H1 (cell line): Measurements from ENCODE around the gene PSME1. TPM values are rescaled to one million over a fixed set of nuclear protein-coding genes. Genes with fewer than 3 reads are reported as not detected.
A peak's percentile ranks its signal among the peaks of the same experiment; 100 is the strongest.

Experiments
- CTCF ChIA-PET: fragments of 300-600 bp; sonication (Branson Sonifier 250); formaldehyde crosslinking; loops from one replicate; lab custom pipeline; 2021; ENCODE audit not compliant: partially characterized antibody; lab: Charles Lee
- POLR2A ChIA-PET: fragments of 300-600 bp; sonication (Branson Sonifier 250); formaldehyde crosslinking; loops from one replicate; lab custom pipeline; 2021; ENCODE audit warnings: inconsistent platforms; ENCODE audit not compliant: partially characterized antibody; lab: Charles Lee
- DNase-seq, 2 experiments: peaks; one replicate each; pipeline versions ENCODE4 v3.0.0 to v3.0.0-alpha.2; 2010 to 2022; ENCODE audit warnings: low spot score in 2 of 2, low read depth in 1 of 2, mixed read lengths in 1 of 2
- FAIRE-seq: peaks from 2 replicates; lab custom pipeline; 2011; peaks lifted over from hg19 to GRCh38; lab: Jason Lieb, UNC
- H2AFZ ChIP-seq: 2 replicates; pipeline ENCODE4 v1.8.1; 2012; ENCODE audit warnings: low read length, inconsistent platforms
- H2AK5ac ChIP-seq: 2 replicates; pipeline ENCODE4 v1.6.1; 2013; ENCODE audit warnings: low read depth, low read length
- H2BK120ac ChIP-seq: replicated peaks from 2 replicates; pipeline ENCODE3; 2013; ENCODE audit warnings: low read depth, low read length, inconsistent platforms
- H2BK12ac ChIP-seq: 2 replicates; pipeline ENCODE4 v1.6.1; 2013; ENCODE audit warnings: low read depth, low read length
- H2BK15ac ChIP-seq: 2 replicates; pipeline ENCODE4 v1.6.1; 2013; ENCODE audit warnings: low read length
- H2BK20ac ChIP-seq: 2 replicates; pipeline ENCODE4 v1.6.1; 2013; ENCODE audit warnings: low read length
- H2BK5ac ChIP-seq: 2 replicates; pipeline ENCODE4 v1.6.1; 2013; ENCODE audit warnings: low read depth, low read length
- H3K14ac ChIP-seq: 2 replicates; pipeline ENCODE4 v1.6.1; 2013; ENCODE audit warnings: inconsistent platforms; ENCODE audit not compliant: insufficient read length
- H3K18ac ChIP-seq: 2 replicates; pipeline ENCODE4 v1.6.1; 2013; ENCODE audit warnings: low read length; ENCODE audit errors: extremely low read depth
- H3K23ac ChIP-seq: 2 replicates; pipeline ENCODE4 v1.6.1; 2013; ENCODE audit warnings: inconsistent platforms; ENCODE audit not compliant: insufficient read length
- H3K23me2 ChIP-seq: 2 replicates; pipeline ENCODE4 v1.6.1; 2013; ENCODE audit warnings: low read depth, low read length
- H3K27ac ChIP-seq: 2 replicates; pipeline ENCODE4 v1.6.1; 2011; ENCODE audit warnings: low read depth, low read length, inconsistent platforms
- H3K27me3 ChIP-seq, 4 experiments: replicated peaks in 1 of 4; 1 replicate in 1 of 4; 2 replicates in 3 of 4; pipeline versions ENCODE4 v1.6.1 to v1.8.1; 2011 to 2013; ENCODE audit warnings: low read length in 3 of 4, mild to moderate bottlenecking in 3 of 4, inconsistent platforms in 2 of 4, mixed read lengths in 2 of 4, moderate library complexity in 1 of 4; ENCODE audit not compliant: control insufficient read depth in 3 of 4, insufficient read depth in 3 of 4; ENCODE audit errors: extremely low read depth in 1 of 4
- H3K36me3 ChIP-seq, 4 experiments: 2 replicates each; pipeline versions ENCODE4 v1.6.1 to v1.8.1; 2011 to 2013; ENCODE audit warnings: mild to moderate bottlenecking in 4 of 4, low read length in 3 of 4, moderate library complexity in 2 of 4, control low read depth in 1 of 4, inconsistent platforms in 1 of 4; ENCODE audit not compliant: insufficient read depth in 4 of 4, control insufficient read depth in 2 of 4
- H3K4ac ChIP-seq: replicated peaks from 2 replicates; pipeline ENCODE3; 2013; ENCODE audit warnings: low read length, low read depth, mixed read lengths, inconsistent platforms; ENCODE audit not compliant: insufficient read length
- H3K4me1 ChIP-seq, 4 experiments: replicated peaks in 1 of 4; 1 replicate in 1 of 4; 2 replicates in 3 of 4; pipeline versions ENCODE4 v1.6.1 to v1.8.1; 2011 to 2013; ENCODE audit warnings: low read length in 3 of 4, inconsistent platforms in 2 of 4, mixed read lengths in 1 of 4; ENCODE audit not compliant: insufficient read depth in 4 of 4, control insufficient read depth in 3 of 4
- H3K4me2 ChIP-seq, 2 experiments: 2 replicates each; pipeline versions ENCODE4 v1.6.1 to v1.8.1; 2011 to 2013; ENCODE audit warnings: low read depth in 2 of 2, low read length in 2 of 2, control low read depth in 1 of 2, inconsistent platforms in 1 of 2, mild to moderate bottlenecking in 1 of 2; ENCODE audit not compliant: insufficient read depth in 1 of 2
- H3K4me3 ChIP-seq, 4 experiments: fragments of 200-600, 300-600 bp in 1 of 4; sonication (generic), shearing (Covaris generic), sonication (Bioruptor Twin) in 1 of 4; 2 replicates each; pipeline versions ENCODE4 v1.5.1 to v1.8.1; 2011 to 2016; ENCODE audit warnings: low read length in 4 of 4, low read depth in 3 of 4, control low read depth in 2 of 4, inconsistent platforms in 2 of 4, mild to moderate bottlenecking in 2 of 4, mixed read lengths in 1 of 4, moderate library complexity in 1 of 4; ENCODE audit not compliant: insufficient read depth in 2 of 4; ENCODE audit errors: extremely low read depth in 1 of 4
- H3K56ac ChIP-seq: replicated peaks from 2 replicates; pipeline ENCODE3; 2013; ENCODE audit warnings: low read depth, mild to moderate bottlenecking, mixed read lengths, low read length, inconsistent platforms; ENCODE audit not compliant: insufficient read length
- H3K79me1 ChIP-seq: 2 replicates; pipeline ENCODE4 v1.6.1; 2013; ENCODE audit warnings: low read depth, low read length, control low read depth
- H3K79me2 ChIP-seq, 2 experiments: 2 replicates each; pipeline versions ENCODE4 v1.6.1 to v1.8.1; 2012 to 2013; ENCODE audit warnings: low read length in 2 of 2, mild to moderate bottlenecking in 2 of 2, inconsistent platforms in 1 of 2; ENCODE audit not compliant: insufficient read depth in 2 of 2, control insufficient read depth in 1 of 2
- H3K9ac ChIP-seq, 4 experiments: replicated peaks in 1 of 4; 1 replicate in 1 of 4; 2 replicates in 3 of 4; pipeline versions ENCODE4 v1.6.1 to v1.8.1; 2011 to 2013; ENCODE audit warnings: low read depth in 3 of 4, low read length in 3 of 4, control low read depth in 2 of 4, mild to moderate bottlenecking in 2 of 4, moderate library complexity in 2 of 4, inconsistent platforms in 1 of 4; ENCODE audit errors: extremely low read depth in 1 of 4
- H3K9me3 ChIP-seq, 2 experiments: 2 replicates each; pipeline versions ENCODE4 v1.6.1 to v1.8.1; 2012 to 2013; ENCODE audit warnings: mild to moderate bottlenecking in 2 of 2, moderate library complexity in 2 of 2, control low read depth in 1 of 2, inconsistent platforms in 1 of 2, low read depth in 1 of 2, low read length in 1 of 2, mixed read lengths in 1 of 2; ENCODE audit not compliant: insufficient read depth in 2 of 2
- H4K20me1 ChIP-seq, 2 experiments: replicated peaks in 1 of 2; 2 replicates each; pipeline versions ENCODE3 to v1.8.1; 2011 to 2013; ENCODE audit warnings: inconsistent platforms in 2 of 2, low read length in 2 of 2, mild to moderate bottlenecking in 1 of 2; ENCODE audit not compliant: insufficient read depth in 2 of 2, control insufficient read depth in 1 of 2
- H4K5ac ChIP-seq: 2 replicates; pipeline ENCODE4 v1.6.1; 2013; ENCODE audit warnings: low read length, low read depth, mixed read lengths, inconsistent platforms; ENCODE audit not compliant: insufficient read length
- H4K8ac ChIP-seq: 2 replicates; pipeline ENCODE4 v1.8.0; 2013; ENCODE audit warnings: mild to moderate bottlenecking, moderate library complexity, low read length, inconsistent platforms; ENCODE audit not compliant: insufficient read depth; ENCODE audit errors: extremely low read depth
- H4K91ac ChIP-seq: replicated peaks from 2 replicates; pipeline ENCODE3; 2013; ENCODE audit warnings: low read length, mixed read lengths, inconsistent platforms; ENCODE audit not compliant: insufficient read length
- ATF3 ChIP-seq: IDR thresholded peaks from 2 replicates; pipeline ENCODE4 v1.6.1; 2011; ENCODE audit warnings: low read depth, mild to moderate bottlenecking, low read length; ENCODE audit not compliant: insufficient read depth
- CBX5 ChIP-seq: fragments of 300-800, 300-1000 bp; sonication (generic); IDR thresholded peaks from 2 replicates; pipeline ENCODE4 v1.7.1; 2016; ENCODE audit warnings: antibody characterized with exemption, low read length, low read depth
- CBX8 ChIP-seq: fragments of 300-800, 300-1000 bp; sonication (generic); IDR thresholded peaks from 2 replicates; pipeline ENCODE4 v1.7.1; 2016; ENCODE audit warnings: low read depth, low read length, borderline replicate concordance
- CHD1 ChIP-seq: IDR thresholded peaks from 2 replicates; pipeline ENCODE4 v1.6.1; 2012; ENCODE audit warnings: low read depth, low read length, improper control_type of control experiment
- FOSL1 ChIP-seq: IDR thresholded peaks from 2 replicates; pipeline ENCODE4 v1.6.1; 2011; ENCODE audit warnings: mild to moderate bottlenecking, low read depth, low read length, moderate library complexity; ENCODE audit not compliant: insufficient read depth
- JUN ChIP-seq: IDR thresholded peaks from 2 replicates; pipeline ENCODE4 v1.6.1; 2011; ENCODE audit warnings: low read depth, mild to moderate bottlenecking, improper control_type of control experiment, low read length
- MAFK ChIP-seq: IDR thresholded peaks from 2 replicates; pipeline ENCODE4 v1.6.1; 2012; ENCODE audit warnings: low read depth, mild to moderate bottlenecking, improper control_type of control experiment, low read length
- RFX5 ChIP-seq: IDR thresholded peaks from 2 replicates; pipeline ENCODE4 v1.6.1; 2011; ENCODE audit warnings: low read depth, low read length, improper control_type of control experiment, borderline replicate concordance
- RXRA ChIP-seq: IDR thresholded peaks from 2 replicates; pipeline ENCODE4 v1.6.1; 2011; ENCODE audit warnings: low read depth, mild to moderate bottlenecking, low read length, moderate library complexity; ENCODE audit not compliant: insufficient read depth
- SAP30 ChIP-seq: fragments of 300-600 bp; sonication (generic); IDR thresholded peaks from 2 replicates; pipeline ENCODE4 v1.7.1; 2012; ENCODE audit warnings: low read length, moderate library complexity, mild to moderate bottlenecking, inconsistent platforms; ENCODE audit not compliant: insufficient read depth, insufficient replicate concordance
- SP2 ChIP-seq: IDR thresholded peaks from 2 replicates; pipeline ENCODE4 v1.6.1; 2012; ENCODE audit warnings: mild to moderate bottlenecking, low read length, inconsistent platforms
- SRF ChIP-seq: IDR thresholded peaks from 2 replicates; pipeline ENCODE4 v1.6.1; 2011; ENCODE audit warnings: mild to moderate bottlenecking, low read depth, low read length, moderate library complexity
- TCF12 ChIP-seq: IDR thresholded peaks from 2 replicates; pipeline ENCODE4 v1.6.1; 2011; ENCODE audit warnings: low read depth, mild to moderate bottlenecking, low read length
- TEAD4 ChIP-seq: IDR thresholded peaks from 2 replicates; pipeline ENCODE4 v1.6.1; 2012; ENCODE audit warnings: low read depth, low read length, inconsistent platforms, mixed read lengths
- ZNF274 ChIP-seq: IDR thresholded peaks from 2 replicates; pipeline ENCODE4 v1.7.0; 2012; ENCODE audit warnings: low read length, borderline replicate concordance; ENCODE audit errors: extremely low read depth
- WGBS, 2 experiments: shearing (Covaris generic) in 1 of 2; methylation state at CpG; one replicate each; pipeline versions ENCODE4 v1.1.6 to v1.1.7; 2013 to 2015; ENCODE audit warnings: low lambda C conversion rate in 2 of 2, mixed read lengths in 2 of 2, inconsistent platforms in 1 of 2, low coverage in 1 of 2, missing lambda C conversion rate in 1 of 2; ENCODE audit not compliant: insufficient replicate concordance in 2 of 2, insufficient coverage in 1 of 2, insufficient read length in 1 of 2; ENCODE audit errors: extremely low coverage in 1 of 2, missing lambda C conversion rate in 1 of 2; 5-methylcytosine and 5-hydroxymethylcytosine counted together
- polyA plus RNA-seq, 7 experiments: library from polyadenylated mRNA; depleted of rRNA in 3 of 7; stranded (reverse) in 5 of 7; unstranded in 2 of 7; fragments of >200 nt in 5 of 7; fragments of 200-250 nt in 2 of 7; gene quantifications; 1 replicate in 5 of 7; 2 replicates in 1 of 7; 4 replicates in 1 of 7; pipeline versions ENCODE4 v1.2.1 to v1.2.3, GENCODE V29; 2011 to 2013; ENCODE audit warnings: missing spikeins in 2 of 7, mixed read lengths in 2 of 7
- total RNA-seq: library from RNA; stranded (reverse); fragmentation: NEBNext Ultra II Directional; extraction: Animal tissue kit (Norgen Biotek cat#: 25700); gene quantifications from 2 replicates; pipeline ENCODE4 v1.2.1, GENCODE V29; 2021

Gene PSME1
- total and polyA plus RNA-seq, 2 of the 8 experiments (the other 6 are each of a cell fraction or from before 2014, with no cell fraction given), result 74.9 to 85.9 TPM

DNA sequence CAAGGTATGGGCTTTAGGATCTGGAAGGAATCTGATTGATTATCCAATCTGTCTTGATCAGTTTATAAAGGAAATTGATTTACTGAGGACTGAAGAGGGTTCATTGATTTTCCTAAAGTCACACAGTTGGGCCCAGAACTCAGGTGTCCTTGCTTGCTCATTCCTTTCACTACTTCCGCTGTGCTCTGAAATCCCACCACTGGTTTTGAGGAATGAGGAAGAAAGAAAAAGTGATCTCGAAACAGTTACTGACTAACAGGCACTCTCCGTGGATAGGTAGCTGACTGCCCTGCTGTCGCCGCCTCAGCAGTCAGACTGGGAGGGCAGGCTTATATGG, 5.6 kb upstream of the PSME1 start, which contains the start of gene FITM1:
TSS of gene FITM1 (plus strand) at position 280 of the 337 bp plus-strand sequence. CDS start 905 bp downstream, outside the sequence.
- no peak within 1 kb of the TSS for H2AK5ac ChIP-seq
- no peak within 1 kb of the TSS for H3K14ac ChIP-seq
- H3K23me2 ChIP-seq, result peaks cover under 1% of the 10 kb centered on the region; the same call in 1 of the 2 replicates
- H2BK5ac ChIP-seq, result no peak within 1 kb of the TSS
- ChIA-PET CTCF (interaction anchor here (0.9 kb wide), 2 partner anchors 22 to 141 kb away, joined by 3 read pairs; partner anchors contain the start of gene RABGGTA), POLR2A (interaction anchor here (0.6 to 11.1 kb wide), 4 partner anchors 8 to 36 kb away, joined by 3 to 96 read pairs (median 4); partner anchors contain the start of genes DCAF11, EMC9, NRL and PCK2)
- no peaks in the 10 kb centered on the region for H3K79me2 ChIP-seq
- H4K5ac ChIP-seq, result no peak within 1 kb of the TSS
- FAIRE-seq, result no peak
- no peaks in the 10 kb centered on the region for H3K9me3 ChIP-seq
- no peaks in the 10 kb centered on the region for H3K4me1 ChIP-seq
- H3K27me3 ChIP-seq, result no peaks in the 10 kb centered on the region
- no peak within 1 kb of the TSS for H2AFZ ChIP-seq
- no peak within 1 kb of the TSS for H3K4me3 ChIP-seq
- H3K4me2 ChIP-seq, result no peak within 1 kb of the TSS
- no peak within 1 kb of the TSS for H3K23ac ChIP-seq
- no peak within 1 kb of the TSS for H2BK120ac ChIP-seq
- H3K79me1 ChIP-seq, result no peaks in the 10 kb centered on the region
- no peak within 1 kb of the TSS for H2BK12ac ChIP-seq
- DNase-seq, result no peak
- WGBS, 2 experiments, result 94% methylated on average over 5 of the region's 5 CpGs; no CpG with 5 or more reads in 1 of the 2 experiments
- H3K36me3 ChIP-seq, result no peaks in the 10 kb centered on the region
- H3K18ac ChIP-seq, result no peak within 1 kb of the TSS
- H4K20me1 ChIP-seq, result no peaks in the 10 kb centered on the region
- H2BK15ac ChIP-seq, result 0 out of 2 replicates have a peak within 1 kb of the TSS, but pooled peaks have one; percentile 5
- no peak within 1 kb of the TSS for H4K8ac ChIP-seq
- no peak within 1 kb of the TSS for H3K27ac ChIP-seq
- no peak within 1 kb of the TSS for H4K91ac ChIP-seq
- no peak within 1 kb of the TSS for H2BK20ac ChIP-seq
- H3K4ac ChIP-seq, result no peak within 1 kb of the TSS
- no peak within 1 kb of the TSS for H3K56ac ChIP-seq
- no peak within 1 kb of the TSS for H3K9ac ChIP-seq
- TF ChIP-seq FOSL1, result no peak
- TF ChIP-seq SP2, result no peak
- TF ChIP-seq CBX8, result no peak
- no peak for TF ChIP-seq ZNF274
- no peak for TF ChIP-seq MAFK
- TF ChIP-seq TCF12, result no peak
- no peak for TF ChIP-seq JUN
- TF ChIP-seq CBX5, result no peak
- TF ChIP-seq TEAD4, result no peak
- TF ChIP-seq ATF3, result no peak
- no peak for TF ChIP-seq SRF
- no peak for TF ChIP-seq SAP30
- TF ChIP-seq CHD1, result no peak
- TF ChIP-seq RXRA, result no peak
- TF ChIP-seq RFX5, result no peak
